Ishikawa (cell line): ENCODE measurements around the gene GZMM.

Source experiments
- CEBPB ChIP-seq: IDR thresholded peaks from 2 replicates; pipeline ENCODE4 v1.6.1; 2012
- EGR1 ChIP-seq: IDR thresholded peaks from 2 replicates; pipeline ENCODE4 v1.6.1; 2012
- EP300 ChIP-seq: IDR thresholded peaks from 2 replicates; pipeline ENCODE4 v1.6.1; 2012; ENCODE audit warnings: borderline replicate concordance
- NFIC ChIP-seq: IDR thresholded peaks from 2 replicates; pipeline ENCODE4 v1.6.1; 2012
- RAD21 ChIP-seq: IDR thresholded peaks from 2 replicates; pipeline ENCODE4 v1.6.1; 2012; ENCODE audit warnings: low read depth
- TAF1 ChIP-seq: IDR thresholded peaks from 2 replicates; pipeline ENCODE4 v1.6.1; 2012; ENCODE audit warnings: low read depth, mild to moderate bottlenecking
- YY1 ChIP-seq: IDR thresholded peaks from 2 replicates; pipeline ENCODE4 v1.6.1; 2012; ENCODE audit warnings: low read depth
- ZBTB7A ChIP-seq: IDR thresholded peaks from 2 replicates; pipeline ENCODE4 v1.6.1; 2012; ENCODE audit warnings: low read depth

- TF ChIP-seq ZBTB7A: no peak; the same call in 1 of the 2 replicates
- no peak for TF ChIP-seq CEBPB
- TF ChIP-seq TAF1: no peak
- no peak for TF ChIP-seq EGR1
- TF ChIP-seq RAD21: peak; percentile 18; the same call in 1 of the 2 replicates
- TF ChIP-seq EP300: no peak
- no peak for TF ChIP-seq YY1
- TF ChIP-seq NFIC: no peak
Measured at GRCh38 chr19:532561-533363, 11.1 kb upstream of the GZMM start.
